Mucosa of gallbladder (tissue), 1 donor: ENCODE results near the gene ITPKC. TPM values are rescaled to one million over a fixed set of nuclear protein-coding genes. Genes with fewer than 3 reads are reported as not detected.
A peak's percentile ranks its signal among the peaks of the same experiment; 100 is the strongest.
"Not testable (repeated sequence)": the region's sequence is repeated elsewhere in the genome, so short reads cannot be mapped to it uniquely, and the experiment has no call there.

Experiments
- DNase-seq: peaks from one replicate; pipeline ENCODE4 v3.0.0-alpha.2; 2020; ENCODE audit warnings: low spot score
- total RNA-seq: library from RNA; stranded (reverse); gene quantifications from one replicate; pipeline ENCODE4 v1.2.1, GENCODE V29; 2021
- donor health status: DM: no; HTN: no; CAD: no.

The ITPKC gene
- total RNA-seq, 1 donor from 2014 or later, result 21.4 TPM

DNA sequence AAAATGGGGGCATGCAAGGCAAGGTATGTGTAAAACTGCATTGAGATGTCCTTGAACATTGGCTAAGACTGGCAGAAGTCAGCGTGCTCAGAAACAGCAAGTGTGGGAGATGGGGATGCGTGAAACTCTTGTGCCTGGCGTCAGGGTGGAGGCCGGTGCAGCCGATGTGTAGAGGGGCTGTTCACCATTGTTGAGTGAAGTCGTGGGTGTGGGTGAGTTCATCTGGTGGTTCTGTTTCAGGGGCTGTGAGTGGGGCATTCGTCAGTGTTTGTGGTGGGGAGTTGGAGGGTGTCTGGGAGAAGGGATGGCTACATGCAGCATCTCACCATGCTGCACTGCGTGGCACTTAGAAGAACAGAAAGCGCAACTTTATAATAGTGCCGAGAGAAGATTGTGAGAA, 47.1 kb downstream of the ITPKC start:
- DNase-seq, result no peak

DNA sequence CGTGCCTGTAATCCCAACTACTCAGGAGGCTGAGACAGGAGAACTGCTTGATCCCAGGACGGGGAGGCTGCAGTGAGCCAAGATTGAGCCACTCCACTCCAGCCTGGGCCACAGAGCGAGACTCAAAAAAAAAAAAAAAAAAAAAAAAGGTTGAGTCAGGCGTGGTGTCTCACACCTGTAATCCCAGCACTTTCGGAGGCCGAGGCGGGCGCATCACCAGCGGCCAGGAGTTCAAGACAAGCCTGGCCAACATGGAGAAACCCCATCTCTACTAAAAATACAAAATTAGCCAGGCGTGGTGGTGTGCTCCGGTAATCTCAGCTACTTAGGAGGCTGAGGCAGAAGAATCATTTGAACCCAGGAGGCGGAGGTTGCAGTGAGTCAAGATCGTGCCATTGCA, 49.5 kb downstream of the ITPKC start:
- DNase-seq, result not testable (repeated sequence)

DNA sequence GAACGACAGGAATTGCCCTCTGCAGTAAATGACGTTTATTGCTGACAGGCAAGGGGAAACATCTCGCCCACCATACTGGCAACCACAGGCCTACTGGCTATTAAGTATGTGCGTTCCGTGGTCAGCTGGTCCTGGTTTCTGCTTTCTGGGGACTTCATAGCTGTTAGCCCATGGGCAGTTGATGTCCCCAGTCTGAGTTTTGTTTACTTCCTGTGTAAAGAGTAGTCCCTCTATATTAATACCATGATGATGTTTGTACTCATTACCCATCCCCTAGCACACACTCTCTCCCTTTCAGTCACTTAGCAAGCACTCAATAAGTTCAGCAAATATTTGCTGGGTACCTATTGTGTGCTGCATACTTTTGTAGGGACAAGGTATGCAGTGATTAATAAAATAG, 52.0 kb downstream of the ITPKC start:
- DNase-seq, result no peak

DNA sequence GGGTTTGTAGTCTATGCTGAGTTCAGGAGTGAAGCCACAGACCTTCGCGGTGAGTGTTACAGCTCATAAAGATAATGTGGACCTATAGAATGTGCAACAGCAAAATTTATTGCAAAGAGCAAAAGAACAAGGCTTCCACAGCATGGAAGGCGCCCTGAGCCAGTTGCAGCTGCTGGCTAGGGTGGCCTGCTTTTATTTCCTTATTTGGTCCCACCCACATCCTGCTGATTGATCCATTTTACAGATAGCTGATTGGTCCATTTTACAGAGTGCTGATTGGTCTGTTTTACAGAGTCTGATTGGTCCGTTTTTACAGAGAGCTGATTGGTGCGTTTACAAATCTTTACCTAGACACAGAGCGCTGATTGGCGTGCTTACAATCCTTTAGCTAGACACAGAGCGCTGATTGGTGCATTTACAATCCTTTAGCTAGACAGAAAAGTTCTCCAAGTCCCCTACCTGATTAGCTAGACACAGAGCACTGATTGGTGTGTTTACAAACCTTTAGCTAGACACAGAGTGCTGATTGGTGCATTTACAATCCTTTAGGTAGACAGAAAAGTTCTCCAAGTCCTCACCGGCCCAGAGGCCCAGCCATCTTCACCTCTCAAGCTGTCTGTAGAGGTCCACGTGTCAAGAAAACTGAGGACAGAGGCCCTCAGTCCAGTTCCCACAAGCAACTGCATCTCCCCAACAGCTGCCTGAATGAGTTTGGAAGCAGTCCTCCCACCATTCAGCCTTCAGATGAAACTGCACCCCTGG, 54.4 kb downstream of the ITPKC start:
- DNase-seq, result not testable (repeated sequence)

DNA sequence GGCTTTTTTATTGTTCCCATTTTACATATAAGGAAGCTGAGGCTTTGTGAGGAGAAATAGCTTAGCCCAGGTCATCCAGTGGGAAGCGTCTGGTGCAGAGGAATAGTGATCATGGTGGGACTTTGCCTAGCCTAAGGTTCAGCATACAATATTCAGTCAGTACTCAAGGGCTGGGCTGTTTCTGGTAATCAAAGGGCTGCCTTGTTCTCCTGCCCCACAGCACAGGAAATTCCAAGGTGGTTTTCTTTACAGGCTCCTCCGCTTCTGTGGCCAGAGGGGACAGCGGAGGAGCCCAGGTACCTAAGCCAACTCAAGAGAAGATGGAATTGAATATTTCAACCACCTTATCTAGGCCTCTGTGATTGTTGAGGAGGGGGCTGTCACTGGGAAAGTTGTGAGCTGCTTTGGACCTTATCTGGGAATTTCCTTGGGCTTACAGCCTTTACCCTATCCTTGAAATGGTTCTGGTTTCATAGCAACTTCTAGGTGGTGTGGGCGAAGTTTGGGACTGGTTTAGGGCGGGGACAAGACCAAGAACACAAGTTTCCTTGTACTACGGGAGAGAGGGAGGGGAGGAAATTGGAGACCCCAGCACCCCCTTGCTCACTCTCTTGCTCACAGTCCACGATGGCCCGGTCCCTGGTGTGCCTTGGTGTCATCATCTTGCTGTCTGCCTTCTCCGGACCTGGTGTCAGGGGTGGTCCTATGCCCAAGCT, 58.2 kb downstream of the ITPKC start, which contains the start of gene MIA:
TSS of gene MIA (plus strand) at position 606 of the 716 bp plus-strand sequence. CDS start at position 628, 22 bp downstream.
- DNase-seq, result no peak

DNA sequence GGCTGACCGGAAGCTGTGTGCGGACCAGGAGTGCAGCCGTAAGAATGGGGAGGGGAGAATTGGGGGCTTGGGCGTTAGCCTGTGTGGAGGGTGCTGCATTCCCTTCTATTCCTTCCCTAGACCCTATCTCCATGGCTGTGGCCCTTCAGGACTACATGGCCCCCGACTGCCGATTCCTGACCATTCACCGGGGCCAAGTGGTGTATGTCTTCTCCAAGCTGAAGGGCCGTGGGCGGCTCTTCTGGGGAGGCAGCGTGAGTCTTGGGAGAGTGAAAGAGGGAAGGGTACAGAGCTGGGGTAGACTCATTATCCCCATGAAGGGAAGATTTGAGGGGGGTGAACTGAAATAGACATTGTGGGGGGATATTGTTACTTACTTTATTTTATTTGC, 58.7 kb downstream of the ITPKC start:
- no peak for DNase-seq

DNA sequence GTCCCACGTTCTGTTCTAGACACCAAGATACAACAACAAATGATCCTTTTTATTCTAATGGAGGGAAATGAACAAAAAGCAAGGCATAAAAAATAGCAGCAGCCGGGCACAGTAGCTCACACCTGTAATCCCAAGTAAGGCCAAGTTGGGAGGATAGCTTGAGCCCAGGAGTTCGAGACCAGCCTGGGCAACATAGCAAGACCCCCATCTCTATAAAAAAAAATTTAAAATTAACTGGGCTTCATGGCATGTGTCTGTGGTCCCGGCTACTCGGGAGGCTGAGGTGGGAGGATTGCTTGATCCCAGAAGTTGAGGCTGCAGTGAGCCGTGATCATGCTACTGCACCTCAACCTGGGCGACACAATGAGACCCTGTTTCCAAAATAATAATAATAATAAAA, 59.5 kb downstream of the ITPKC start:
- DNase-seq, result no peak

DNA sequence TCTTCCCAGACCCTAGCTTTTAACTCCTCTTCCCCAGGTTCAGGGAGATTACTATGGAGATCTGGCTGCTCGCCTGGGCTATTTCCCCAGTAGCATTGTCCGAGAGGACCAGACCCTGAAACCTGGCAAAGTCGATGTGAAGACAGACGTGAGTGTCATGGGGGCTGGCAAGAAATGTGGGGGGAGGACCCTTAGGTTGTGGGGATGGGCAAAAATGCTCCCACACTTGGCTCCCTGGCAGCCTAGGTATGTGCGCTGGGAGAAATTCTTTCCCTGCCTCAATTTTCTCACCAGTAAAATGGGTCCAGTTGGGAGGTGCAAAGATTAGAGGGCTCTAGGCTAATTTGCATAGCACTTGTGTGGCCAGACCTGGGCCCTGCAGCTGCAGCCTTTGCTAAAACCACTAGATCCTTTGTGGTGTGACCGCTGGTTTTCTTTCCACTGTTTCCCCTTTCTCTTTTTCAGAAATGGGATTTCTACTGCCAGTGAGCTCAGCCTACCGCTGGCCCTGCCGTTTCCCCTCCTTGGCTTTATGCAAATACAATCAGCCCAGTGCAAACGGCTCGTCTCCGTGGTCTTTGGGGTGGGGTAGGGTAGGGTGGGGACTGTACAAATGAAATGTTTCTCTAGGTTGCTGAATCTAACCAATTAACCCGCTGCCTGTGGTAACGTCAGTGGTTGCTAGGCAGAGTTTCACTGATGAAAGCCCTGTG, 60.2 kb downstream of the ITPKC start:
- DNase-seq, result peak; percentile 96

DNA sequence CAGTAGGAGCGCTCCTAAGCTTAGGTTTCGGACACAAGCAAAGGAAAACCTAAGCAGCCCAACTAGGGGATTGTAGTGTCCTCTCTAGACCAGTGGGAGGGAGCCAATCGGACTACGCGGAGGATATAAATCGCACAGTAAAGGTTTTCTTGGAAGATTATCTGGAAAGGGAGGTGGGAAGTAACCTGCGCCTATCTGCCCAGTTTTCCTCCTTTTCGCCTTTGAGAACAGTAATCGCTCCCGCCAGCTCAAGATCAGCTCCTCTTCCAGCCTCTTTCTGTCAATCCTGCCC, 60.7 kb downstream of the ITPKC start:
- DNase-seq, result no peak

DNA sequence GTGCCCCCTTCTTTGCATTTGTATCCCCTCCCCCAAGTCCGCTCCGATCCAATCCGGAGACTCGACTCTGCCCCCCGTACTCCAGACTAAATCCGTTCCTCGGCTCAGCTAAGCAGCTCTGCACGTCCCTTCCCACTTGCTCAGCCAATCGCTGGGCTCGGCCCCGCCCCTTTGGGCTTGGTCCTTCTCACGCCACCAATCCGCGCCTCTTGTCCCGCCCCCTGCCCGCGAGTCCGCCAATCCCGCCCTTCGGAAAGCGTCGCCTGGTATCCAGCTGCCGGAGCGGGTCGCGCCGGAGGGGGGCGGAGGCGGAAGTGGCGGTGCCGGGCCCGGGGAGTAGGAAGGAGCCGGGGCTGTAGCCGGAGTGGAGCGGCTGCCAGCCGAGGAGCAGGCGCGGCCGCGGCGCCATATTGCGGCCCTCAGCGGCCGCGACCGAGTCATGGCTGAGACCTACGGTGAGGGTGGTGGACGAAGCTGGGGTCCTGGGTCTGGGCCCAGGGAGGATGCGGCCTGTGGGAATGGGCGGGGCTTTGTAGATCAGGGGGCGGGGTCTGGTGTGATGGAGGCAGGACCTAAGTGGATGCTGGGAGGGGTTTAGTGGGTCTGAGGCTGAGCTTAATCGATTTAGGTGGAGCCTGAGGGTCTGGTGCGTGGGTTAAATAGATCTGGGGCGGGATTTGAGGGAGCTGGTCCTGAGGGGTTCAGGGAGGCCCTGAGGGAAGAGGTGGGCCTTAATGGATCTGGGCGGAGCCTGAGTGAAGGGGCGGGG, 61.2 kb downstream of the ITPKC start, which contains the start of gene RAB4B:
TSS of gene RAB4B (plus strand) at position 311 of the 769 bp plus-strand sequence. CDS start at position 440, 129 bp downstream.
- peak; percentile 100 for DNase-seq

DNA sequence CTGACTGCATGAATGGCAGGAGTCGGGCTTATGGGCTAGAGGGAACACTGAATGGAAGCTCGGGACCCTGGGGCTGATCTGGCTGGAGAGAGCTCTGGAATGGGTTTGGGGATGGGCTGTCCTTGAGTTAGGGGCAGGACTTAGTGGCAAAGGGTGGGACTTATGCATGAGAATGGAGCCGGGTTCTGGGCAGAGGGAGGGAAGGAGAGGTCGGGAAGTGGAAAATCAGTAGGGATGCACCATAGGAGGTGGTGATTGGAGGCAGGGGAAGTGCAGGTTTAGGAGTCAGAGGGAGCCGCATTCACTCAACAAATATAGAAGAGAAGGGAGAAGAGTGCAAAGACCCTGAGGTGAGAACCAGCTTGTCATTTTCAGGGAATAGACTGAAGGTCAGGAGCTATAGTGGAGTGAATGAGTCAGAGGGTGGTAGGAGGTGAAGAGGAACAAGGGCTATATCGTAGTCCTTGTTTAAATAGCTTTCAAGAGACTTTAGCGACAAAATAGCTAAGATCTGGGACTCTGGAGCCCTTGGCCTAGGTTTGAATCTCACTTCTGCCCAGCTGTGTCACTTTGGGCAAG, 61.9 kb downstream of the ITPKC start:
- no peak for DNase-seq

DNA sequence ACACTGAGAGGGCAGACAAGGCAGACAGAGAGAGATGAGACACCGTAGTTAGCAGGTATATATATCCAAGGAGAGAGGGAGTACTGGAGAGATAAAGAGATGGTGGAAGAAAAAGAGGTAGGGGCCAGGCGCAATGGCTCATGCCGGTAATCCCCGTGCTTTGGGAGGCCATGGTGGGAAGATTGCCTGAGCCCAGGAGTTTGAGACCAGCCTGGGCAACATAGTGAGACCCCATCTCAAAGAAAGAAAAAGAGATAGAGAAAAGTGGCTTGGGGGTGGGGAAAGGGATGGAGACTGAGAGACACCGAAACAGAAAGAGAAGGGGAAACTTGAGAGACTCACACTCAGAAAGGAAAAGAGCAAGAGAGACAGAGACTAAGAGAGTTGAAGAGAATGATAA, 63.7 kb downstream of the ITPKC start:
- DNase-seq, result no peak

DNA sequence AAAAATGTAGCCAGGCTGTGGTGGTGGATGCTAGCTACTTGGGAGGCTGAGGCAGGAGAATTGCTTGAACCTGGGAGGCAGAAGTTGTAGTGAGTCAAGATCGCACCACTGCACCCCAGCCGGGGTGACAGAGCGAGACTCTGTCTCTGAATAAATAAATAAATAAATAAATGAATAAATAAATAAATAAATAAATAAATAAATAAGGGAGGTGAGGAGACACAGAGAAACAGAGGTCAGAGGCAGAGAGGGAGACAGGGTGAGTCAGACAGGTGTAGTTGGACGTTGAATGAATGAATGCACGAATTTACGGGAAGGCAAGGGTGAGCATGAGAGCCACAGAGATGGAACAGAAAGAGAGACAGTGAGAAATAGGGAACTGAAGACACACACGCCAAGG, 64.2 kb downstream of the ITPKC start:
- no peak for DNase-seq

DNA sequence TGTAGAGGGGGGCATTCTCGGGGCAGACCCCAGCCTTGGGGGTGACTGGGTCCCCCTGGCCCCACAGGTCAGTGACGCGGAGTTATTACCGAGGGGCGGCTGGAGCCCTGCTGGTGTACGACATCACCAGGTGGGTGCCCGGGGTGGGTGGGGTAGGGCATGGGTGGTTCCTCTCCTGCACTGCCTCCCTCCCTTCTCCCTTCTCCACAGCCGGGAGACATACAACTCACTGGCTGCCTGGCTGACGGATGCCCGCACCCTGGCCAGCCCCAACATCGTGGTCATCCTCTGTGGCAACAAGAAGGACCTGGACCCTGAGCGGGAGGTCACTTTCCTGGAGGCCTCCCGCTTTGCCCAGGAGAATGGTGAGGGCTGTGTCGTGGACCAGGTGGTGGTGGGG, 66.8 kb downstream of the ITPKC start:
- no peak for DNase-seq

DNA sequence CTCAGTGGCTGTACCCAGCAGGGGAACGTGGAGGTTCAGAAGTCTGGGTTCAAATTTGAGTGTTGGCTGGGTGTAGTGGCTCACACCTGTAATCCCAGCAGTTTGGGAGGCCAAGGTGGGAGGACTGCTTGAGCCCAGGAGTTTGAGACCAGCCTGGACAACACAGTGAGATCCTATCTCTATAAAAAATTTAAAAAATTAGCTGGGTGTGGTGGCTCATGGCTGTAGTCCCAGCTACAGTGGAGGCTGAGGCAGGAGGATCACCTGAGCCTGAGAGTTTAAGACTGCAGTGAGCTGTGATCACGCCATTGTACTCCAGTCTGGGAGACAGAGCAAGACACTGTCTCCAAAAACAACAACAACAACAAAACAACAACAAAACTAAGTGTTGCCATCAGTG, 67.2 kb downstream of the ITPKC start:
- DNase-seq, result not testable (repeated sequence)

DNA sequence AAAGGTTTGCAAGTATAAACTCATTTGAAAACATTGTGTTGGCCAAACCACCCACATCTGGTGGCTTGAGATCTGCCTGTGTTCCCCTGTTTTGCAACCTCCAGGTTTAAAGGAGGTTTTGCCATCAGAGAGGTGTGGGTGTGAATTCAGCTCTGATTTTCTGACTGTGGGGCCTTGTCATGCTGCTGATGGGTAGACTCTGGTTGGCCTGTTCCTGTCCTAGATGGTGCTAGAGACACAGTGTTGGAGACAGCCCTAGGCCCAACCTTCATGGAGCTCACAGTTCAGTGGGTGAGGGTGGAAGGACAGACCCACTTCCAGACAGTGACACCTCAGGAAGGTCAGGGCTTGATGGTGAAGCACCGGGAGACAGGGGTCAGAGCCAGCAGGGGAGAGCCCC, 68.6 kb downstream of the ITPKC start:
- DNase-seq, result no peak

DNA sequence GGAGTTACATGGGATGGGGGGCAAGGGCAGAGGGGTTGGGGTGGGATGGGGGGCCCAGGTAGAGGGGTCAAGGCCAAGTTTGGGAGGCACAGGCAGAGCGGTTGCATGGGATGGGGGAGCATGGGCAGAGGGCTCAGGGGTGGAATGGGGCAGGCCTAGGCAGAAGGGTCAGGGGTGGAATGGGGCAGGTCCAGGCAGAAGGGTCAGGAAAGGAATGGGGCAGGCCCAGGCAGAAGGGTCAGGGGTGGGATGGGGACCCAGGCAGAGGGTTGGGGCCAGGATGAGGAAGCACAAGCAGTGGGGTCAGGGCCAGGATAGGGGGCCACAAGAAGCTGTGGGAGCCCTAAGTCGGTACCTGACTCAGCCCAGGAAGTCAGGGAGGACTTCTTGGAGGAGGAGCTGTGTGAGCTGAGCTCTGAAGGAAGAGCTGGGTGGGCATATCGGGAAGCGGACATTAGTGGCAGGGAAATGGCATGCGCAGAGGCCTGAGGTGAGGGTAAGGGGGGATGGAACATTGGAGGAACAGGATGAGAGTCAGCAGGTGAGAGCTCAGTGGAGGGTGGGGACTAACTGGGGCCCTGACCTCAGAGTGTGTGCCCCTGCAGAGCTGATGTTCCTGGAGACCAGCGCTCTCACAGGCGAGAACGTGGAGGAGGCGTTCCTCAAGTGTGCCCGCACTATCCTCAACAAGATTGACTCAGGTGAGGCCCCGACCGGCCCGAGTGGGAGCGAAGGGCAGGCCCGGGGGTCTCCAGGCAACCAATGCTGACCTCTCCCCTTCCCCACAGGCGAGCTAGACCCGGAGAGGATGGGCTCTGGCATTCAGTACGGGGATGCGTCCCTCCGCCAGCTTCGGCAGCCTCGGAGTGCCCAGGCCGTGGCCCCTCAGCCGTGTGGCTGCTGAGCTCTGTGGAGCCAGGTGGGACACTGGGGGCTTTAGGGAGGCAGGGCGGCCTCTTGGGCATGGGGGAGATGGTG, 69.4 kb downstream of the ITPKC start:
- DNase-seq, result no peak
